ENCODE measurements around the gene ACSF3. TPM values are rescaled to one million over a fixed set of nuclear protein-coding genes. Genes with fewer than 3 reads are reported as not detected.

ACSF3 gene
- total and polyA plus RNA-seq, 2 donors (not counting 1 experiment from before 2014, with no cell fraction given), result 45.2 to 113 TPM

- peaks cover 64% of the 10 kb centered on the region for H3K4me1 Mint-ChIP-seq
- WGBS (ENCODE audit: insufficient coverage), result 82% methylated on average over 16 of the region's 17 CpGs
- Histone ChIP-seq H3K9ac (ENCODE audit: low read length) (no peak overlapping the region), H3K36me3 (replicated peaks in 1 of 2; ENCODE audit: control extremely low read depth in 1 of 2, control insufficient read depth in 1 of 2, extremely low read depth in 1 of 2, insufficient read depth in 2 of 2, low read length in 1 of 2) (no peaks in the 10 kb centered on the region), H3K4me1 (ENCODE audit: control insufficient read depth in 2 of 2, insufficient read depth in 2 of 2, low read length in 2 of 2) (peaks cover 54 to 86% of the 10 kb centered on the region in 2 donors), H2AFZ (ENCODE audit: insufficient read depth, low read depth, low read length, poor library complexity, severe bottlenecking) (no peak overlapping the region), H3K27ac (ENCODE audit: low read length in 2 of 2) (peak overlapping the region in 1 of 2 donors; percentile 26), H3K27me3 (replicated peaks in 1 of 4; ENCODE audit: control extremely low read depth in 1 of 4, control insufficient read depth in 3 of 4, insufficient read depth in 4 of 4, low read length in 3 of 4) (no peaks in the 10 kb centered on the region), H3K4me2 (replicated peaks; ENCODE audit: low read depth, low read length, poor library complexity, severe bottlenecking) (peak overlapping the region; percentile 65), H3K9me3 (ENCODE audit: control extremely low read depth in 1 of 3, control insufficient read depth in 2 of 3, insufficient read depth in 1 of 3, low read length in 2 of 3) (peaks cover 0 to 3% (median 0%) of the 10 kb centered on the region in 3 donors), H4K20me1 (ENCODE audit: control insufficient read depth, insufficient read depth, low read length, poor library complexity, severe bottlenecking) (no peaks in the 10 kb centered on the region), H3K4me3 (ENCODE audit: control extremely low read depth in 1 of 5, extremely low read depth in 1 of 5, insufficient read depth in 1 of 5, low read depth in 2 of 5, low read length in 4 of 5) (no peak overlapping the region), H3K79me2 (ENCODE audit: control insufficient read depth, insufficient read depth, low read length) (no peaks in the 10 kb centered on the region)
- no peak for ATAC-seq (ENCODE audit: low read depth)
- no peak overlapping the region for H3K4me3 Mint-ChIP-seq
- CTCF ChIA-PET, result no interaction called here
- no peaks in the 10 kb centered on the region for H3K9me3 Mint-ChIP-seq (ENCODE audit: insufficient read depth)
- intact Hi-C loops (cut with micrococcal nuclease), result no loop called here
- H3K27ac Mint-ChIP-seq, result peak overlapping the region; percentile 78
- H3K27me3 Mint-ChIP-seq, result no peaks in the 10 kb centered on the region
- POLR2A ChIA-PET, result no interaction called here
- DNase-seq, result no peak
- TF ChIP-seq CTCF (IDR thresholded peaks at IDR 0.05), result no peak
- no peak for TF ChIP-seq EZH2 (IDR thresholded peaks at IDR 0.05; ENCODE audit: borderline replicate concordance, insufficient read depth, low read depth, low read length, poor library complexity, severe bottlenecking)
Observed at GRCh38 chr16:89063768-89064320, 29.8 kb upstream of the ACSF3 start.

- H3K9me3 Mint-ChIP-seq (ENCODE audit: insufficient read depth), result no peaks in the 10 kb centered on the region
- H3K9ac ChIP-seq (ENCODE audit: low read length), result peak overlapping the region; percentile 31
- peaks cover 54 to 84% of the 10 kb centered on the region in 2 donors for H3K4me1 ChIP-seq (ENCODE audit: control insufficient read depth in 2 of 2, insufficient read depth in 2 of 2, low read length in 2 of 2)
- no peaks in the 10 kb centered on the region for H3K27me3 Mint-ChIP-seq
- intact Hi-C loops (cut with micrococcal nuclease), result no loop called here
- H2AFZ ChIP-seq (ENCODE audit: insufficient read depth, low read depth, low read length, poor library complexity, severe bottlenecking), result peak overlapping the region; percentile 54
- H3K36me3 ChIP-seq (replicated peaks in 1 of 2; ENCODE audit: control extremely low read depth in 1 of 2, control insufficient read depth in 1 of 2, extremely low read depth in 1 of 2, insufficient read depth in 2 of 2, low read length in 1 of 2), result no peaks in the 10 kb centered on the region
- 78% methylated on average over 28 of the region's 32 CpGs for WGBS (ENCODE audit: insufficient coverage)
- TF ChIP-seq EZH2 (IDR thresholded peaks at IDR 0.05; ENCODE audit: borderline replicate concordance, insufficient read depth, low read depth, low read length, poor library complexity, severe bottlenecking) (no peak), CTCF (IDR thresholded peaks at IDR 0.05) (no peak)
- peaks cover 0 to 2% (median 0%) of the 10 kb centered on the region in 3 donors for H3K9me3 ChIP-seq (ENCODE audit: control extremely low read depth in 1 of 3, control insufficient read depth in 2 of 3, insufficient read depth in 1 of 3, low read length in 2 of 3)
- POLR2A ChIA-PET, result interaction anchor here (0.6 kb wide), 1 partner anchor 495 kb away, joined by 4 read pairs; no protein-coding TSS in a partner anchor
- H3K79me2 ChIP-seq (ENCODE audit: control insufficient read depth, insufficient read depth, low read length), result no peaks in the 10 kb centered on the region
- ATAC-seq (ENCODE audit: low read depth), result peak; percentile 35
- peak overlapping the region; percentile 66 for H3K4me3 Mint-ChIP-seq
- H3K27me3 ChIP-seq (replicated peaks in 1 of 4; ENCODE audit: control extremely low read depth in 1 of 4, control insufficient read depth in 3 of 4, insufficient read depth in 4 of 4, low read length in 3 of 4), result no peaks in the 10 kb centered on the region
- CTCF ChIA-PET, result no interaction called here
- DNase-seq, result peak; percentile 64
- peaks cover 63% of the 10 kb centered on the region for H3K4me1 Mint-ChIP-seq
- peak overlapping the region; percentile 78 for H3K27ac Mint-ChIP-seq
- H3K4me2 ChIP-seq (replicated peaks; ENCODE audit: low read depth, low read length, poor library complexity, severe bottlenecking), result peak overlapping the region; percentile 65
- H3K27ac ChIP-seq (ENCODE audit: low read length in 2 of 2), result peak overlapping the region; percentile 24 to 59
- H4K20me1 ChIP-seq (ENCODE audit: control insufficient read depth, insufficient read depth, low read length, poor library complexity, severe bottlenecking), result no peaks in the 10 kb centered on the region
- peak overlapping the region in 2 of 5 experiments; percentile 34 to 39 for H3K4me3 ChIP-seq (ENCODE audit: control extremely low read depth in 1 of 5, extremely low read depth in 1 of 5, insufficient read depth in 1 of 5, low read depth in 2 of 5, low read length in 4 of 5)
Observed at GRCh38 chr16:89064606-89065457, 28.8 kb upstream of the ACSF3 start.

Data from B cell (primary cell).